Psoas muscle (tissue), 8 donors: ENCODE results near the gene SAMD5. TPM values are rescaled to one million over a fixed set of nuclear protein-coding genes. Genes with fewer than 3 reads are reported as not detected.

Experiments used
- ATAC-seq, 4 donors: fragments of 200-7000 bp; cut with Tn5 transposase; one replicate each; pipeline ENCODE4 v1.9.1; 2020; ENCODE audit warnings: moderate library complexity in 3 of 4, mild to moderate bottlenecking in 2 of 4
- DNase-seq, 2 donors: peaks; one replicate each; pipeline ENCODE4 v3.0.0-alpha.2; 2020
- H3K27ac ChIP-seq: fragments of 200-600 bp; one replicate; pipeline ENCODE4 v1.8.0; 2022
- H3K27me3 ChIP-seq, 3 donors: fragments of 200-600 bp in 1 of 3; one replicate each; pipeline versions ENCODE4 v1.6.1 to v1.8.0; 2013 to 2022; ENCODE audit warnings: low read length in 2 of 3, mild to moderate bottlenecking in 2 of 3, moderate library complexity in 1 of 3; ENCODE audit not compliant: insufficient read depth in 3 of 3
- H3K36me3 ChIP-seq, 2 donors: fragments of 200-600 bp in 1 of 2; one replicate each; pipeline versions ENCODE4 v1.6.1 to v1.8.0; 2013 to 2022; ENCODE audit warnings: low read depth in 1 of 2, mild to moderate bottlenecking in 1 of 2, moderate library complexity in 1 of 2; ENCODE audit not compliant: insufficient read depth in 1 of 2
- H3K4me1 ChIP-seq: fragments of 200-600 bp; one replicate; pipeline ENCODE4 v1.8.0; 2022
- H3K4me3 ChIP-seq: fragments of 200-600 bp; one replicate; pipeline ENCODE4 v1.8.0; 2022; ENCODE audit warnings: mild to moderate bottlenecking
- H3K9me3 ChIP-seq: fragments of 200-600 bp; one replicate; pipeline ENCODE4 v1.8.0; 2022
- CTCF ChIP-seq: fragments of 200-600 bp; IDR thresholded peaks from one replicate; pipeline ENCODE4 v1.8.0; 2022; ENCODE audit warnings: antibody characterized with exemption
- WGBS, 3 donors: extraction: QIAGEN DNeasy Blood & Tissue Kit; methylation state at CpG; one replicate each; pipeline versions ENCODE4 v1.1.6 to v1.1.7; 2013; 5-methylcytosine and 5-hydroxymethylcytosine counted together
- intact Hi-C, 2 donors: fragments of 100-400 bp; cut with DNase I; formaldehyde crosslinking; loops; one replicate each; pipeline versions ENCODE4 v1.11.0 to v1.14.2; 2022
- polyA plus RNA-seq, 3 donors: library from polyadenylated mRNA; stranded (reverse); fragments of 200-250 nt; gene quantifications; one replicate each; pipeline ENCODE4 v1.2.3, GENCODE V29; 2013
- total RNA-seq, 4 donors: library from RNA; stranded (reverse); fragmentation: NEBNext Ultra II Directional in 2 of 4; extraction: Animal tissue kit (Norgen Biotek cat#: 25700) in 2 of 4; gene quantifications; one replicate each; pipeline versions ENCODE4 v1.2.1 to v1.2.4, GENCODE V29; 2021 to 2023
- donor health status: healthy with polysubstance abuse.
- donor health status: DM: no; HTN: no; CAD: no; lungs with moderate emphysema.
- donor health status: Bipolar disorder and iron deficiency.
- donor health status: healthy.
- donor health status: DM: yes; HTN: yes; CAD: no.
- donor health status: DM: no; HTN: no; CAD: no.
- donor health status: DM: no; HTN: no; CAD: no.
- donor health status: DM: yes; HTN: yes; CAD: no.

Gene SAMD5
- total and polyA plus RNA-seq, 7 donors: 0.03 to 0.30 (median 0.08) TPM

- no peaks in the 10 kb centered on the region for H3K36me3 ChIP-seq
- peaks cover 10% of the 10 kb centered on the region for H3K4me1 ChIP-seq
- peaks cover 0 to 2% (median 0%) of the 10 kb centered on the region in 3 donors for H3K27me3 ChIP-seq
- ATAC-seq (no peak), DNase-seq (no peak)
- no peaks in the 10 kb centered on the region for H3K9me3 ChIP-seq
- no peak for TF ChIP-seq CTCF
- WGBS, 3 donors: 88 to 97% (median 96%) methylated on average over 3 of the region's 3 CpGs
- H3K4me3 ChIP-seq: no peak overlapping the region
- intact Hi-C loops: no loop called here
- H3K27ac ChIP-seq: no peak overlapping the region
Observed at GRCh38 chr6:147585256-147585655, 76.8 kb downstream of the SAMD5 start.

GRCh38 chr6:147586044-147586443 lies 77.6 kb downstream of the SAMD5 start:
- no peak overlapping the region for H3K27ac ChIP-seq
- no peaks in the 10 kb centered on the region for H3K9me3 ChIP-seq
- H3K36me3 ChIP-seq: no peaks in the 10 kb centered on the region
- no peak overlapping the region for H3K4me3 ChIP-seq
- DNase-seq (no peak), ATAC-seq (no peak)
- peaks cover 10% of the 10 kb centered on the region for H3K4me1 ChIP-seq
- TF ChIP-seq CTCF: no peak
- intact Hi-C loops: no loop called here
- H3K27me3 ChIP-seq: peaks cover 0 to 2% (median 0%) of the 10 kb centered on the region in 3 donors
- WGBS, 3 donors: 20 to 44% (median 26%) methylated on average over 4 of the region's 4 CpGs

- Histone ChIP-seq H3K9me3 (no peaks in the 10 kb centered on the region), H3K27ac (no peak overlapping the region), H3K27me3 (no peaks in the 10 kb centered on the region), H3K4me1 (peaks cover 10% of the 10 kb centered on the region), H3K4me3 (no peak overlapping the region), H3K36me3 (no peaks in the 10 kb centered on the region)
- ATAC-seq (no peak), DNase-seq (no peak)
- TF ChIP-seq CTCF: no peak
- intact Hi-C loops: no loop called here
- 88 to 93% (median 90%) methylated on average over 3 of the region's 3 CpGs for WGBS, 3 donors
Observed at GRCh38 chr6:147587907-147588306, 79.4 kb downstream of the SAMD5 start.

- 93 to 96% (median 94%) methylated on average over 6 of the region's 6 CpGs for WGBS, 3 donors
- Histone ChIP-seq H3K27me3 (no peaks in the 10 kb centered on the region), H3K4me1 (peaks cover 10% of the 10 kb centered on the region), H3K36me3 (no peaks in the 10 kb centered on the region), H3K4me3 (no peak overlapping the region), H3K27ac (no peak overlapping the region), H3K9me3 (no peaks in the 10 kb centered on the region)
- no peak for TF ChIP-seq CTCF
- intact Hi-C loops: no loop called here
- ATAC-seq (no peak), DNase-seq (no peak)
Observed at GRCh38 chr6:147588469-147588868, 80.0 kb downstream of the SAMD5 start.

- Histone ChIP-seq H3K9me3 (no peaks in the 10 kb centered on the region), H3K4me1 (peaks cover 10% of the 10 kb centered on the region), H3K4me3 (no peak overlapping the region), H3K27me3 (no peaks in the 10 kb centered on the region), H3K36me3 (no peaks in the 10 kb centered on the region), H3K27ac (no peak overlapping the region)
- 3 to 45% (median 21%) methylated on average over 1 of the region's 1 CpG for WGBS, 3 donors
- intact Hi-C loops: no loop called here
- ATAC-seq (no peak), DNase-seq (no peak)
- TF ChIP-seq CTCF: no peak
Observed at GRCh38 chr6:147589739-147590250, 81.3 kb downstream of the SAMD5 start.
